Endothelial cell of umbilical vein (primary cell): ENCODE results near the gene ASCL5.

ENCODE experiments used
- CTCF ChIP-seq, 2 donors: IDR thresholded peaks; 1 replicate in 1 of 2; 2 replicates in 1 of 2; pipeline ENCODE4 v1.5.1; 2011; ENCODE audit warnings: low read length in 2 of 2, mild to moderate bottlenecking in 2 of 2, moderate library complexity in 2 of 2, control low read depth in 1 of 2, inconsistent platforms in 1 of 2, low read depth in 1 of 2; ENCODE audit not compliant: insufficient read depth in 1 of 2; ENCODE audit errors: extremely low read depth in 1 of 2
- EZH2 ChIP-seq: IDR thresholded peaks from 2 replicates; pipeline ENCODE4 v1.6.1; 2012; ENCODE audit warnings: borderline replicate concordance, low read depth, mild to moderate bottlenecking, moderate library complexity, low read length, inconsistent platforms; ENCODE audit not compliant: severe bottlenecking
- FOS ChIP-seq: IDR thresholded peaks from 2 replicates; pipeline ENCODE4 v1.6.1; 2011; ENCODE audit warnings: mild to moderate bottlenecking, low read length, moderate library complexity, borderline replicate concordance; ENCODE audit not compliant: insufficient read depth
- GATA2 ChIP-seq: IDR thresholded peaks from 2 replicates; pipeline ENCODE4 v1.7.0; 2011; ENCODE audit warnings: low read depth, mild to moderate bottlenecking, moderate library complexity, mixed read lengths, low read length; ENCODE audit not compliant: insufficient read length, insufficient read depth
- MYC ChIP-seq: IDR thresholded peaks from one replicate; pipeline ENCODE4 v1.6.1; 2011; ENCODE audit warnings: mild to moderate bottlenecking, low read depth, low read length
- POLR2A ChIP-seq: IDR thresholded peaks from 2 replicates; pipeline ENCODE4 v1.6.1; 2012; ENCODE audit warnings: low read depth, mild to moderate bottlenecking, control low read depth, low read length
- TF ChIP-seq, protein P1 (sequence below): IDR thresholded peaks from 2 replicates; pipeline ENCODE4 v1.6.1; 2011; ENCODE audit not compliant: insufficient read depth, insufficient read length

DNA sequence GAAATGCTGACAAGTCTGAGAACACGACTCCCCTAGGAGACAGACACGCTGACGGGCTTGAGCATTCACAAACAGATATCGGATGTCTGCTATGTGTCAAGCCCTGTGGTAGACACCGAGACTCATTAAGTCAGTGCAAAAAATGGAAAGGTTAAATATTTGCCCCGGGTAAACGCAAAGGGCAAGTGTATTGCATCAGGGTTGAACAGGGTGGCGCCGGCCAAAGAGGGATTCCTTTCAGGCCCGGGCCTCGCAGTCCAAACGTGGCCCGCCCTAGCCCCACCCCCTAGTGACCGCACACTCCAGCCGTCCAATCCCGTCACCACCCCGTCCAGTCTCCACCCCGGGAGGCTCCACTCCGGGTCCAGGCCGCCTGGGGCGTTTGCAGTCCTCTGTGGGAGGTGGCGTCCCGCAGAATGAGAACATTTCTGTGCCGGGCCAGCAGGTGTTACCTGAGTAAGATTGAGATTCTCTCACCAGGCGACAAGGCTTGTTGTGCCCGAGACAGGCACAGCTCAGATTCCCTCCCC lies 43.6 kb upstream of the ASCL5 start:
- TF ChIP-seq FOS (no peak), CTCF (IDR thresholded peaks at IDR 0.05; ENCODE audit: extremely low read depth in 1 of 2, insufficient read depth in 1 of 2, low read depth in 1 of 2, low read length in 2 of 2) (no peak), MYC (no peak), POLR2A (no peak), EZH2 (no peak), GATA2 (no peak)
- TF ChIP-seq, protein P1, sequence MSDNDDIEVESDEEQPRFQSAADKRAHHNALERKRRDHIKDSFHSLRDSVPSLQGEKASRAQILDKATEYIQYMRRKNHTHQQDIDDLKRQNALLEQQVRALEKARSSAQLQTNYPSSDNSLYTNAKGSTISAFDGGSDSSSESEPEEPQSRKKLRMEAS: no peak
